Small intestine (tissue), 7 donors: Measurements from ENCODE around the gene TDRD3. TPM values are rescaled to one million over a fixed set of nuclear protein-coding genes. Genes with fewer than 3 reads are reported as not detected.
"Not testable (repeated sequence)": the region's sequence is repeated elsewhere in the genome, so short reads cannot be mapped to it uniquely, and the experiment has no call there.

ENCODE experiments used
- DNase-seq, 2 donors: peaks; one replicate each; pipeline versions ENCODE4 v3.0.0 to v3.0.0-alpha.2; 2013
- FAIRE-seq: peaks from 2 replicates; lab custom pipeline; 2012; peaks lifted over from hg19 to GRCh38; lab: Jason Lieb, UNC
- H3K27ac ChIP-seq, 3 donors: one replicate each; pipeline ENCODE4 v1.5.1; 2013; ENCODE audit warnings: low read length in 2 of 3, mild to moderate bottlenecking in 2 of 3, control low read depth in 1 of 3, inconsistent platforms in 1 of 3, low read depth in 1 of 3, moderate library complexity in 1 of 3
- H3K27me3 ChIP-seq, 3 donors: one replicate each; pipeline ENCODE4 v1.6.1; 2013; ENCODE audit warnings: low read length in 3 of 3, inconsistent platforms in 1 of 3; ENCODE audit not compliant: control insufficient read depth in 3 of 3, insufficient read depth in 3 of 3
- H3K36me3 ChIP-seq, 3 donors: one replicate each; pipeline ENCODE4 v1.6.1; 2013; ENCODE audit warnings: low read length in 3 of 3, inconsistent platforms in 1 of 3, low read depth in 1 of 3, mild to moderate bottlenecking in 1 of 3, moderate library complexity in 1 of 3; ENCODE audit not compliant: control insufficient read depth in 3 of 3, insufficient read depth in 2 of 3
- H3K4me1 ChIP-seq, 3 donors: one replicate each; pipeline ENCODE4 v1.6.1; 2013; ENCODE audit warnings: low read length in 2 of 3, inconsistent platforms in 1 of 3, low read depth in 1 of 3, mild to moderate bottlenecking in 1 of 3, moderate library complexity in 1 of 3; ENCODE audit not compliant: control insufficient read depth in 3 of 3, insufficient read depth in 2 of 3
- H3K4me3 ChIP-seq, 3 donors: one replicate each; pipeline ENCODE4 v1.5.1; 2013; ENCODE audit warnings: low read length in 3 of 3, control low read depth in 1 of 3, inconsistent platforms in 1 of 3, low read depth in 1 of 3, mild to moderate bottlenecking in 1 of 3, moderate library complexity in 1 of 3
- H3K9me3 ChIP-seq, 2 donors: one replicate each; pipeline ENCODE4 v1.6.1; 2013; ENCODE audit warnings: low read depth in 1 of 2, low read length in 1 of 2; ENCODE audit not compliant: control insufficient read depth in 2 of 2, insufficient read depth in 1 of 2
- WGBS, 3 donors: extraction: QIAGEN DNeasy Blood & Tissue Kit; methylation state at CpG; one replicate each; pipeline ENCODE4 v1.1.7; 2013; 5-methylcytosine and 5-hydroxymethylcytosine counted together
- polyA plus RNA-seq, 4 donors: library from polyadenylated mRNA; stranded (reverse) in 3 of 4; unstranded in 1 of 4; fragments of 200-250 nt in 3 of 4; fragments of 120-200 nt in 1 of 4; gene quantifications; one replicate each; pipeline versions ENCODE4 v1.2.1 to v1.2.3, GENCODE V29; 2013
- donor health status: healthy with polysubstance abuse.
- donor health status: control.
- donor health status: control.
- donor health status: Bipolar disorder and iron deficiency.
- donor health status: healthy.

Gene TDRD3
- polyA plus RNA-seq, 4 donors = 10.0 to 21.7 (median 10.1) TPM

GRCh38 chr13:60392131-60392530, 4.9 kb upstream of the TDRD3 start:
- Histone ChIP-seq H3K36me3 (no peaks in the 10 kb centered on the region), H3K27me3 (no peaks in the 10 kb centered on the region), H3K4me1 (no peaks in the 10 kb centered on the region), H3K9me3 (no peaks in the 10 kb centered on the region), H3K4me3 (no peak overlapping the region), H3K27ac (no peak overlapping the region)
- no peak for DNase-seq
- FAIRE-seq = no peak
- 48 to 57% (median 52%) methylated on average over 3 of the region's 3 CpGs for WGBS, 3 donors

- WGBS, 3 donors = 0% methylated on average over 49 of the region's 49 CpGs
- H3K27ac ChIP-seq = peak overlapping the region; percentile 92 to 99 (median 99)
- no peak for FAIRE-seq
These were observed 843 bp upstream of the TDRD3 start for GRCh38 chr13:60395971-60396782.

GRCh38 chr13:60397704-60398378, 821 bp downstream of the TDRD3 start:
- Histone ChIP-seq H3K36me3 (no peaks in the 10 kb centered on the region), H3K27me3 (no peaks in the 10 kb centered on the region), H3K4me1 (peaks cover 4 to 12% (median 7%) of the 10 kb centered on the region in 3 donors), H3K27ac (peak overlapping the region; percentile 95 to 99 (median 99)), H3K9me3 (no peaks in the 10 kb centered on the region), H3K4me3 (peak overlapping the region; percentile 76 to 85 (median 81))
- WGBS, 3 donors = 1 to 2% (median 1%) methylated on average over 43 of the region's 43 CpGs
- FAIRE-seq (no peak), DNase-seq (peak; percentile 57 to 85)

More at GRCh38 chr13:60395971-60396782, 843 bp upstream of the TDRD3 start:
- H3K4me3 ChIP-seq = peak overlapping the region; percentile 76 to 81 (median 79)
- peak; percentile 95 to 97 for DNase-seq
- H3K36me3 ChIP-seq = no peaks in the 10 kb centered on the region
- H3K27me3 ChIP-seq = no peaks in the 10 kb centered on the region
- peaks cover 4 to 12% (median 4%) of the 10 kb centered on the region in 3 donors for H3K4me1 ChIP-seq
- H3K9me3 ChIP-seq = no peaks in the 10 kb centered on the region

GRCh38 chr13:60398379-60398891, 1.4 kb downstream of the TDRD3 start:
- peak overlapping the region; percentile 71 to 99 (median 99) for H3K27ac ChIP-seq
- DNase-seq (peak in 1 of 2 donors; percentile 30), FAIRE-seq (no peak)
- 26 to 39% (median 27%) methylated on average over 6 of the region's 6 CpGs for WGBS, 3 donors
- no peaks in the 10 kb centered on the region for H3K36me3 ChIP-seq
- H3K9me3 ChIP-seq = no peaks in the 10 kb centered on the region
- H3K4me3 ChIP-seq = peak overlapping the region; percentile 76 to 85 (median 81)
- H3K27me3 ChIP-seq = no peaks in the 10 kb centered on the region
- peaks cover 4 to 12% (median 7%) of the 10 kb centered on the region in 3 donors for H3K4me1 ChIP-seq

GRCh38 chr13:60398907-60399589, 2.0 kb downstream of the TDRD3 start:
- FAIRE-seq = no peak

GRCh38 chr13:60402022-60402421, 5.0 kb downstream of the TDRD3 start:
- H3K9me3 ChIP-seq = no peaks in the 10 kb centered on the region
- H3K27ac ChIP-seq = peak overlapping the region in 1 of 3 donors; percentile 8
- H3K4me3 ChIP-seq = no peak overlapping the region
- peak; percentile 41 to 52 for DNase-seq
- H3K27me3 ChIP-seq = no peaks in the 10 kb centered on the region
- no peaks in the 10 kb centered on the region for H3K36me3 ChIP-seq
- FAIRE-seq = no peak
- peaks cover 4 to 12% (median 7%) of the 10 kb centered on the region in 3 donors for H3K4me1 ChIP-seq

More at GRCh38 chr13:60398907-60399589, 2.0 kb downstream of the TDRD3 start:
- peak; percentile 31 to 53 for DNase-seq
- WGBS, 3 donors = 11 to 39% (median 28%) methylated on average over 6 of the region's 6 CpGs
- H3K4me1 ChIP-seq = peaks cover 4 to 12% (median 7%) of the 10 kb centered on the region in 3 donors
- peak overlapping the region in 1 of 3 donors; percentile 4 for H3K4me3 ChIP-seq
- H3K36me3 ChIP-seq = no peaks in the 10 kb centered on the region
- H3K27ac ChIP-seq = peak overlapping the region; percentile 27 to 99 (median 55)
- no peaks in the 10 kb centered on the region for H3K27me3 ChIP-seq
- no peaks in the 10 kb centered on the region for H3K9me3 ChIP-seq

- no peak overlapping the region for H3K4me3 ChIP-seq
- no peaks in the 10 kb centered on the region for H3K36me3 ChIP-seq
- H3K9me3 ChIP-seq = peaks cover 0 to 11% of the 10 kb centered on the region in 2 donors
- 82 to 93% (median 88%) methylated on average over 1 of the region's 1 CpG for WGBS, 3 donors
- no peaks in the 10 kb centered on the region for H3K27me3 ChIP-seq
- peaks cover 2 to 5% (median 4%) of the 10 kb centered on the region in 3 donors for H3K4me1 ChIP-seq
- no peak for FAIRE-seq
- no peak overlapping the region for H3K27ac ChIP-seq
- DNase-seq = no peak
These were observed 10.1 kb downstream of the TDRD3 start for GRCh38 chr13:60407095-60407494.

- not testable (repeated sequence) for H3K36me3 ChIP-seq, DNase-seq, FAIRE-seq, H3K4me1 ChIP-seq, H3K27me3 ChIP-seq, H3K4me3 ChIP-seq, H3K27ac ChIP-seq
- WGBS, 3 donors = 94 to 96% (median 95%) methylated on average over 11 of the region's 11 CpGs
- peaks cover 0 to 11% of the 10 kb centered on the region in 2 donors for H3K9me3 ChIP-seq
These were observed 10.8 kb downstream of the TDRD3 start for GRCh38 chr13:60407852-60408251.
